Pancreas (tissue), 10 donors: ENCODE measurements around the gene MCTP1. TPM values are rescaled to one million over a fixed set of nuclear protein-coding genes. Genes with fewer than 3 reads are reported as not detected.

Experiments used
- ATAC-seq, 4 donors: fragments of 200-7000 bp; cut with Tn5 transposase; one replicate each; pipeline versions ENCODE4 v1.8.0 to v1.9.1; 2020; ENCODE audit warnings: mild to moderate bottlenecking in 4 of 4, moderate library complexity in 4 of 4
- DNase-seq, 6 donors: peaks; one replicate each; pipeline ENCODE4 v3.0.0-alpha.2; 2020
- FAIRE-seq: peaks from 2 replicates; lab custom pipeline; 2012; peaks lifted over from hg19 to GRCh38; lab: Jason Lieb, UNC
- H3K27ac ChIP-seq, 4 donors: fragments of 200-600 bp; sonication (generic); 1 replicate in 3 of 4; 2 replicates in 1 of 4; pipeline versions ENCODE4 v1.5.0 to v1.8.0; 2020
- H3K27me3 ChIP-seq, 4 donors: fragments of 200-600 bp; one replicate each; pipeline ENCODE4 v1.8.0; 2021
- H3K36me3 ChIP-seq, 3 donors: fragments of 200-600 bp; sonication (generic) in 1 of 3; one replicate each; pipeline versions ENCODE4 v1.5.0 to v1.8.0; 2020 to 2021
- H3K4me1 ChIP-seq, 3 donors: fragments of 200-600 bp; one replicate each; pipeline ENCODE4 v1.8.0; 2021
- H3K4me3 ChIP-seq, 4 donors: fragments of 200-600 bp; sonication (generic) in 2 of 4; one replicate each; pipeline versions ENCODE4 v1.5.0 to v1.8.0; 2020 to 2021
- H3K9me3 ChIP-seq, 4 donors: fragments of 200-600 bp; one replicate each; pipeline ENCODE4 v1.8.0; 2021
- WGBS, 2 donors: extraction: QIAGEN DNeasy Blood & Tissue Kit; methylation state at CpG; one replicate each; pipeline ENCODE4 v1.1.7; 2013; 5-methylcytosine and 5-hydroxymethylcytosine counted together
- intact Hi-C, 3 donors: fragments of 100-400 bp; cut with DNase I; formaldehyde crosslinking; loops; one replicate each; pipeline versions ENCODE4 v1.11.1 to v1.14.2; 2022
- polyA plus RNA-seq, 2 donors: library from polyadenylated mRNA; stranded (reverse); fragments of 200-250 nt; gene quantifications; one replicate each; pipeline ENCODE4 v1.2.3, GENCODE V29; 2013
- total RNA-seq, 6 donors: library from RNA; stranded (reverse); fragmentation: NEBNext Ultra II Directional in 4 of 6; extraction: Animal tissue kit (Norgen Biotek cat#: 25700) in 4 of 6; gene quantifications; one replicate each; pipeline versions ENCODE4 v1.2.1 to v1.2.4, GENCODE V29; 2021 to 2023
- TF ChIP-seq, protein P1 (sequence below), 4 donors: fragments of 200-600 bp; sonication (generic) in 3 of 4; IDR thresholded peaks; one replicate each; pipeline versions ENCODE4 v1.5.0 to v1.8.0; 2021; ENCODE audit warnings: antibody characterized with exemption in 4 of 4
- donor health status: healthy with polysubstance abuse.
- donor health status: DM: no; HTN: no; CAD: no; lungs with moderate emphysema.
- donor health status: DM: no; HTN: no; CAD: no.
- donor health status: control.
- donor health status: control.
- donor health status: Bipolar disorder and iron deficiency.
- donor health status: DM: yes; HTN: yes; CAD: no.
- donor health status: DM: no; HTN: no; CAD: no.
- donor health status: DM: no; HTN: no; CAD: no.
- donor health status: DM: yes; HTN: yes; CAD: no.

MCTP1 gene
- total and polyA plus RNA-seq, 8 donors: 0.80 to 8.1 (median 2.2) TPM

- intact Hi-C loops: loop anchor here in 1 of 3 donors (10.0 kb wide), 1 partner anchor 212 kb away; no protein-coding TSS in a partner anchor
- 73 to 76% methylated on average over 1 of the region's 1 CpG for WGBS, 2 donors
- DNase-seq: no peak
- Histone ChIP-seq H3K36me3 (no peaks in the 10 kb centered on the region), H3K27ac (no peak overlapping the region), H3K27me3 (no peaks in the 10 kb centered on the region), H3K4me1 (no peaks in the 10 kb centered on the region), H3K9me3 (no peaks in the 10 kb centered on the region), H3K4me3 (no peak overlapping the region)
- no peak for ATAC-seq
- TF ChIP-seq, protein P1, sequence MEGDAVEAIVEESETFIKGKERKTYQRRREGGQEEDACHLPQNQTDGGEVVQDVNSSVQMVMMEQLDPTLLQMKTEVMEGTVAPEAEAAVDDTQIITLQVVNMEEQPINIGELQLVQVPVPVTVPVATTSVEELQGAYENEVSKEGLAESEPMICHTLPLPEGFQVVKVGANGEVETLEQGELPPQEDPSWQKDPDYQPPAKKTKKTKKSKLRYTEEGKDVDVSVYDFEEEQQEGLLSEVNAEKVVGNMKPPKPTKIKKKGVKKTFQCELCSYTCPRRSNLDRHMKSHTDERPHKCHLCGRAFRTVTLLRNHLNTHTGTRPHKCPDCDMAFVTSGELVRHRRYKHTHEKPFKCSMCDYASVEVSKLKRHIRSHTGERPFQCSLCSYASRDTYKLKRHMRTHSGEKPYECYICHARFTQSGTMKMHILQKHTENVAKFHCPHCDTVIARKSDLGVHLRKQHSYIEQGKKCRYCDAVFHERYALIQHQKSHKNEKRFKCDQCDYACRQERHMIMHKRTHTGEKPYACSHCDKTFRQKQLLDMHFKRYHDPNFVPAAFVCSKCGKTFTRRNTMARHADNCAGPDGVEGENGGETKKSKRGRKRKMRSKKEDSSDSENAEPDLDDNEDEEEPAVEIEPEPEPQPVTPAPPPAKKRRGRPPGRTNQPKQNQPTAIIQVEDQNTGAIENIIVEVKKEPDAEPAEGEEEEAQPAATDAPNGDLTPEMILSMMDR (IDR thresholded peaks at IDR 0.05): no peak
- no peak for FAIRE-seq
Observed at GRCh38 chr5:94746731-94747124, 538.2 kb downstream of the MCTP1 start.

- intact Hi-C loops: loop anchor here in 1 of 3 donors (10.0 kb wide), 1 partner anchor 211 kb away; no protein-coding TSS in a partner anchor
- WGBS, 2 donors: 71 to 74% methylated on average over 5 of the region's 5 CpGs
Observed at GRCh38 chr5:94745786-94746730, 538.8 kb downstream of the MCTP1 start.

GRCh38 chr5:94744906-94745305 lies 540.0 kb downstream of the MCTP1 start:
- FAIRE-seq: no peak
- H3K27ac ChIP-seq: no peak overlapping the region
- no peak overlapping the region for H3K4me3 ChIP-seq
- H3K36me3 ChIP-seq: no peaks in the 10 kb centered on the region
- TF ChIP-seq, protein P1 (IDR thresholded peaks at IDR 0.05): no peak
- intact Hi-C loops: loop anchor here in 1 of 3 donors (10.0 kb wide), 1 partner anchor 210 kb away; no protein-coding TSS in a partner anchor
- no peak for DNase-seq
- H3K4me1 ChIP-seq: no peaks in the 10 kb centered on the region
- WGBS, 2 donors: 84 to 93% methylated on average over 2 of the region's 2 CpGs
- no peaks in the 10 kb centered on the region for H3K27me3 ChIP-seq
- ATAC-seq: no peak
- H3K9me3 ChIP-seq: no peaks in the 10 kb centered on the region

More at GRCh38 chr5:94745786-94746730, 538.8 kb downstream of the MCTP1 start:
- Histone ChIP-seq H3K9me3 (no peaks in the 10 kb centered on the region), H3K27me3 (no peaks in the 10 kb centered on the region), H3K4me1 (no peaks in the 10 kb centered on the region), H3K4me3 (no peak overlapping the region), H3K27ac (no peak overlapping the region), H3K36me3 (no peaks in the 10 kb centered on the region)
- DNase-seq (no peak), ATAC-seq (no peak), FAIRE-seq (no peak)
- TF ChIP-seq, protein P1 (IDR thresholded peaks at IDR 0.05): no peak

DNA sequence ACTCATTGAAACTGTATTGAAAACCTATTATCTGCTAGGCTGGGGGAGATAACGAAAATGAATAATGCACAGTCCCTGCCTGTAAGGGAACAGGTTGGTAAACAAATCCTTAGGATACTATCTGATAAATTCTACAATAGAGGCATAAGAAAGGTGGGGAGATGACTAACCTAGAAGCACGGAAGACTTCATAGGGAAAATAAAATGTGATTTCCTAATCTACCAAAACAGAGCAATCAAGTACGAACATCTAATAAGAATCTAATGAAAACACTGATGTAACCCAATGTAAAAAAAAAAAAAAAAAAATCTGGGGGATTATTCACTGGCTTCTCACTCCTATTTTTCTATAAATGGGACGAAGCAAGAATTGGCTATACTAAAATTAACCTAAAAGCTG lies 542.0 kb downstream of the MCTP1 start:
- FAIRE-seq (no peak), ATAC-seq (no peak), DNase-seq (no peak)
- no peaks in the 10 kb centered on the region for H3K27me3 ChIP-seq
- H3K27ac ChIP-seq: no peak overlapping the region
- no peaks in the 10 kb centered on the region for H3K4me1 ChIP-seq
- intact Hi-C loops: loop anchor here in 1 of 3 donors (10.0 kb wide), 1 partner anchor 208 kb away; no protein-coding TSS in a partner anchor
- no peaks in the 10 kb centered on the region for H3K36me3 ChIP-seq
- H3K4me3 ChIP-seq: no peak overlapping the region
- no peaks in the 10 kb centered on the region for H3K9me3 ChIP-seq
- 73 to 88% methylated on average over 4 of the region's 4 CpGs for WGBS, 2 donors
- TF ChIP-seq, protein P1 (IDR thresholded peaks at IDR 0.05): no peak
